Activated B cell treated with CpG ODN at 0.5 μM for 24 hours (primary cell): ENCODE measurements around the gene TNRC6B. TPM values are rescaled to one million over a fixed set of nuclear protein-coding genes. Genes with fewer than 3 reads are reported as not detected.
A peak's percentile ranks its signal among the peaks of the same experiment; 100 is the strongest.
"Not testable (repeated sequence)": the region's sequence is repeated elsewhere in the genome, so short reads cannot be mapped to it uniquely, and the experiment has no call there.

Experiments
- ATAC-seq: fragments of 200-7000 bp; cut with Tn5 transposase; one replicate; pipeline ENCODE4 v1.10.0; 2021; ENCODE audit warnings: low read depth, mild to moderate bottlenecking, moderate library complexity
- CTCF ChIA-PET: fragments of 350-600 bp; sonication (Branson Sonifier 250); formaldehyde crosslinking; loops from one replicate; lab custom pipeline; 2021; ENCODE audit warnings: antibody characterized with exemption; lab: Charles Lee
- POLR2A ChIA-PET: fragments of 350-600 bp; sonication (Branson Sonifier 250); formaldehyde crosslinking; loops from one replicate; lab custom pipeline; 2021; ENCODE audit warnings: antibody characterized with exemption; lab: Charles Lee
- DNase-seq: peaks from one replicate; pipeline ENCODE4 v3.0.0; 2022
- H3K27ac Mint-ChIP-seq: one replicate; pipeline ENCODE4 v1.8.0; 2020; ENCODE audit warnings: mixed read lengths
- H3K27me3 Mint-ChIP-seq: one replicate; pipeline ENCODE4 v1.8.0; 2021; ENCODE audit warnings: mixed read lengths
- H3K36me3 Mint-ChIP-seq: one replicate; pipeline ENCODE4 v1.8.0; 2021; ENCODE audit warnings: low read depth, mixed read lengths
- H3K4me1 Mint-ChIP-seq: one replicate; pipeline ENCODE4 v1.8.0; 2021; ENCODE audit warnings: mixed read lengths
- H3K4me3 Mint-ChIP-seq: one replicate; pipeline ENCODE4 v1.8.0; 2020; ENCODE audit warnings: mild to moderate bottlenecking, mixed read lengths
- H3K9me3 Mint-ChIP-seq: one replicate; pipeline ENCODE4 v1.8.0; 2020; ENCODE audit warnings: mixed read lengths
- intact Hi-C: fragments of 100-400 bp; cut with micrococcal nuclease; formaldehyde crosslinking; loops from one replicate; pipeline ENCODE4 v1.15.1; 2024
- total RNA-seq: library from RNA; stranded (reverse); gene quantifications from 2 replicates; pipeline ENCODE4 v1.2.3, GENCODE V29; 2022
- TF ChIP-seq, protein P1 (sequence below): fragments of 200-600 bp; IDR thresholded peaks from one replicate; pipeline ENCODE4 v1.8.0; 2022; ENCODE audit warnings: antibody characterized with exemption, mild to moderate bottlenecking

TNRC6B gene
- total RNA-seq, 1 donor from 2014 or later, result 95.2 TPM

DNA sequence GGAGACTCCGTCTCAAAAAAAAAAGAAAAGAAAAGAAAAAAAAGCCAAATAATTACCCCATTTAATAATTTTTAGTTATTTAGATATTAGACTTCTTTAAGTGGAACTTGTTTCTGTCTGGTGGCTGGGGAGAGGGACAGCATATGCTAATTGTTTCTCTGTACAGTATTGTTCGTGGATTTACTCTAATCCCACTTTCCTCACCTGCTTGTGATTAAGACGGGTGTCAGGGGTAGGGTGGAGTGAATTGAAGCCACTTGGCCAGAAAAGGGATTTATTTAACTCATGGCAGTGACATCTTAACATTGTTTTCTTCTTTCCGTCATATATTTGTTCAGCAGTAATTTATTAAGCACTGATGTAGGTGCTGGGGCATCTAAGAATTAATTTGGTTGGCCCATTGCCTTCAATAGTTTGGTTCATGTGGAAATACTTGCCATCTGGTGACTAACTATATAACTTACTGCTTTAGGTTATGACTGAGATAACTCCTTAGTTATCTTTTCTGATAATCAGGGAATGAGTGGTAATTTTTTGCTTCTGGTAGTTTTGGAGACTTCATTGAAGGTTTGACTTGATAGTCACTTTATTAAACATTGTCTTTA, 4.6 kb downstream of the TNRC6B start:
- peak overlapping the region; percentile 68 for H3K27ac Mint-ChIP-seq
- intact Hi-C loops, result no loop called here
- DNase-seq, result no peak
- H3K4me1 Mint-ChIP-seq, result peaks cover 75% of the 10 kb centered on the region
- no peaks in the 10 kb centered on the region for H3K9me3 Mint-ChIP-seq
- peak overlapping the region; percentile 20 for H3K4me3 Mint-ChIP-seq
- no peak for ATAC-seq
- H3K36me3 Mint-ChIP-seq, result peaks cover 33% of the 10 kb centered on the region
- POLR2A ChIA-PET, result interaction anchor here (1.6 kb wide), 1 partner anchor 138 kb away, joined by 8 read pairs; no protein-coding TSS in a partner anchor
- no peaks in the 10 kb centered on the region for H3K27me3 Mint-ChIP-seq
- CTCF ChIA-PET, result no interaction called here
- TF ChIP-seq, protein P1, sequence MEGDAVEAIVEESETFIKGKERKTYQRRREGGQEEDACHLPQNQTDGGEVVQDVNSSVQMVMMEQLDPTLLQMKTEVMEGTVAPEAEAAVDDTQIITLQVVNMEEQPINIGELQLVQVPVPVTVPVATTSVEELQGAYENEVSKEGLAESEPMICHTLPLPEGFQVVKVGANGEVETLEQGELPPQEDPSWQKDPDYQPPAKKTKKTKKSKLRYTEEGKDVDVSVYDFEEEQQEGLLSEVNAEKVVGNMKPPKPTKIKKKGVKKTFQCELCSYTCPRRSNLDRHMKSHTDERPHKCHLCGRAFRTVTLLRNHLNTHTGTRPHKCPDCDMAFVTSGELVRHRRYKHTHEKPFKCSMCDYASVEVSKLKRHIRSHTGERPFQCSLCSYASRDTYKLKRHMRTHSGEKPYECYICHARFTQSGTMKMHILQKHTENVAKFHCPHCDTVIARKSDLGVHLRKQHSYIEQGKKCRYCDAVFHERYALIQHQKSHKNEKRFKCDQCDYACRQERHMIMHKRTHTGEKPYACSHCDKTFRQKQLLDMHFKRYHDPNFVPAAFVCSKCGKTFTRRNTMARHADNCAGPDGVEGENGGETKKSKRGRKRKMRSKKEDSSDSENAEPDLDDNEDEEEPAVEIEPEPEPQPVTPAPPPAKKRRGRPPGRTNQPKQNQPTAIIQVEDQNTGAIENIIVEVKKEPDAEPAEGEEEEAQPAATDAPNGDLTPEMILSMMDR, result no peak

DNA sequence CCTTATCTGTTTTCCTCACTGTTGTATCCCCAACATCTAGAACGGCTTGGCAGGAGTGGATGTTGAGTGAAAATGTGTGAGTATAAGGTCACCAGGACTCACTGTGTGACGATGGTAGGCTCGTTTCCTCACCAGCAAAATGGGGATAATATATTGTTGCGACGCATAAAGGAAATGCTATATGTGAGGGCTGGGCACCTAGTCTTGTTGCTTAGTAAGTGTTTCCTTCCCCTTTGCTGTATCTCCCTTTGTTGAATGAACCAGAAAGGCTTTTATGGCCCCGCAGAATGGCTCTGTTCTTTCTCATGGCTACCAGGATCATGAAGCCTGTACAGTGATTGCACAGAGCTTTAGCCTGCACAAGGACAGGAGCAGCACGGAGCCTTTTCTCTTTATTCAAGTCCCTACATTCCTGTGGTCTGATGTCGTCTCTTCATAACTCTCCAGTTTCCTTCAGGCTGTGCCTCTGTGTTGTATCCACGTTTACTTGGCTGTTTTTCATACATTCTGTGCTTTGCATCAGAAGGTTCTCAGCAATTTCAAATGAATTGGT, 5.4 kb downstream of the TNRC6B start:
- no peaks in the 10 kb centered on the region for H3K27me3 Mint-ChIP-seq
- ATAC-seq, result peak; percentile 48
- TF ChIP-seq, protein P1, result no peak
- peak overlapping the region; percentile 68 for H3K27ac Mint-ChIP-seq
- ChIA-PET POLR2A (interaction anchor here (1.6 kb wide), 1 partner anchor 139 kb away, joined by 8 read pairs; no protein-coding TSS in a partner anchor), CTCF (no interaction called here)
- H3K9me3 Mint-ChIP-seq, result no peaks in the 10 kb centered on the region
- no peak for DNase-seq
- peaks cover 71% of the 10 kb centered on the region for H3K4me1 Mint-ChIP-seq
- intact Hi-C loops, result no loop called here
- H3K36me3 Mint-ChIP-seq, result peaks cover 30% of the 10 kb centered on the region
- H3K4me3 Mint-ChIP-seq, result peak overlapping the region; percentile 62

DNA sequence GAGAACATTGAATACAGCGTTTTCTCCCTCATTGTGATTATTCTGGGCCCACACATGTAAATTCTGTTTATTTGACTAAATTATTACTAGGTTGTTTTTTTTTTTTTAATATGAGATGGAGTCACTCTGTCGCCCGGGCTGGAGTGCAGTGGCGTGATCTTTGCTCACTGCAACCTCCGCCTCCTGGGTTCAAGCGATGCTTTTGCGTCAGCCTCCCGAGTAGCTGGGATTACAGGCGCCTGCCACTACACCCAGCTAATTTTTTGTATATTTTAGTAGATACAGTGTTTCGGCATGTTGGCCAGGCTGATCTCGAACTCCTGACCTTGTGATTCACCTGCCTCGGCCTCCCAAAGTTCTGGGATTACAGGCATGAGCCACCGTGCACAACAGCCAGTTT, 5.9 kb downstream of the TNRC6B start:
- H3K9me3 Mint-ChIP-seq, intact Hi-C loops, DNase-seq, ATAC-seq, H3K27me3 Mint-ChIP-seq, H3K4me3 Mint-ChIP-seq, CTCF ChIA-PET: not testable (repeated sequence)
- POLR2A ChIA-PET, result interaction anchor here (0.7 to 1.6 kb wide), 2 partner anchors 27 to 139 kb away, joined by 3 to 8 read pairs; no protein-coding TSS in a partner anchor
- H3K27ac Mint-ChIP-seq, result peak overlapping the region; percentile 68
- H3K36me3 Mint-ChIP-seq, result peaks cover 34% of the 10 kb centered on the region
- peaks cover 71% of the 10 kb centered on the region for H3K4me1 Mint-ChIP-seq

DNA sequence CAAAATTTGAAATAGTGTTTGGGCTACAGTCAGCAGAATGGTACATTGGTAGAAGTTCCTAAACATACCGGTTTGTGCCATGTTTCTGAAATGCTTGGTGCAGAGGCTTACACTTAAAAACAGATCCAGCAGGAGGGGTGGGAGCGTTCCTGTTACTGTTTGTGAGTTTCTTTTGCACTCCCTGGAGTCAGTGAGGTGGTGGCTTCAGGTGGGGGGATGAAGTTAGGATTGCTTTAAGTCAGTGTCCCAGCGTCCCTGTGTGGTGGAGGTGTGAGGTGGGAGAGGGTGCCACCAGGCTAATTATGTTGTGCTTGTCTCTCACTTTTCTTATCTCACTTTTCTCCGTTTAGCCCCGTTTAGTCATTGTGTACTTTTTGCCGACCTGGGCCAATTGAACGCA, 9.7 kb downstream of the TNRC6B start:
- no peaks in the 10 kb centered on the region for H3K9me3 Mint-ChIP-seq
- no peaks in the 10 kb centered on the region for H3K27me3 Mint-ChIP-seq
- ATAC-seq (no peak), DNase-seq (no peak)
- ChIA-PET CTCF (no interaction called here), POLR2A (no interaction called here)
- H3K4me3 Mint-ChIP-seq, result no peak overlapping the region
- no peak overlapping the region for H3K27ac Mint-ChIP-seq
- TF ChIP-seq, protein P1, result no peak
- H3K36me3 Mint-ChIP-seq, result peaks cover 37% of the 10 kb centered on the region
- peaks cover 56% of the 10 kb centered on the region for H3K4me1 Mint-ChIP-seq
- intact Hi-C loops, result no loop called here

DNA sequence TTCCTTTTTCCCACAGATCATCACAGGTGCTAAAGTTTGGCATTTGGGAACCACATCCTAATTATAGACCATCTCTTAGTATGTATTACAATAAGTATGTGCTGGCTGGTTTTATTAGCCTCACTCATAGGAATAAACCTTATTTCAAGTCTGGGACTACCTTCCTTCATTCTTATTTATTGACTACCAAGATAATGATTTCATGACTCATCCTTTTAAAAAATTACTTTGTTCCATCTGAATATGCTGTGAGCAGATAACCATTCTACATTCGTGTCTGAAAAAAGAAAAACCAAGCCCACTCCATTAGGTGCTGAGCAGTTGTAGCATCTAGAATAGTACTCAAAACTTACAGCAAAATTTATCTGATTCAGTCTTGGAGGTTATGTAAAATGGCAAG, 12.3 kb downstream of the TNRC6B start:
- peaks cover 57% of the 10 kb centered on the region for H3K4me1 Mint-ChIP-seq

More for the DNA sequence above, 12.3 kb downstream of the TNRC6B start:
- TF ChIP-seq, protein P1, result no peak
- H3K27me3 Mint-ChIP-seq, result no peaks in the 10 kb centered on the region
- no peak overlapping the region for H3K27ac Mint-ChIP-seq
- POLR2A ChIA-PET, result no interaction called here
- CTCF ChIA-PET, result no interaction called here
- no peak overlapping the region for H3K4me3 Mint-ChIP-seq
- no peaks in the 10 kb centered on the region for H3K9me3 Mint-ChIP-seq
- intact Hi-C loops, result no loop called here
- no peak for ATAC-seq
- H3K36me3 Mint-ChIP-seq, result peaks cover 42% of the 10 kb centered on the region
- DNase-seq, result no peak
